ENCODE results near the gene RIBC2.

DNA sequence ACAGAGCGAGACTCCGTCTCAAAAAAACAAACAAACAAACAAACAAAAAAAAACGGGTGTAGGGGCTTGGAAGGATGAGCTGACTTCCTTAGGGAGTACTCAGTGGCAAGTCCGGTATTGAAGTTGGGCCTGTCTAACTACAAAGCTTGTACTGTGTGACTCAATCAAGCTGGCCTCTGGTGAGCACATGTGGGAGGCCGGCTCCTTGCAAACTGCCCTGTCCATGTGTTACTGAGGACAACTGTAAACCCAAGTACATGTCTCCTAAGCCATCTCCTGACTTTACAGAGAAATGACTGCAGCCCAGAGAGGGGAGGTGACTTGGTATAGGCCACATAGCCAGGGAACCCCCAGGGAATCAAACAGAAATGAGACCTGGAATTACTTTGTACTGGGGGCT, 11.6 kb downstream of the RIBC2 start:
- TF ChIP-seq YY1 (IDR thresholded peaks at IDR 0.05; ENCODE audit: low read depth), result no peak
- TF ChIP-seq USF2 (IDR thresholded peaks at IDR 0.05; ENCODE audit: borderline replicate concordance, low read depth, low read length), result no peak
- TF ChIP-seq, protein P1, sequence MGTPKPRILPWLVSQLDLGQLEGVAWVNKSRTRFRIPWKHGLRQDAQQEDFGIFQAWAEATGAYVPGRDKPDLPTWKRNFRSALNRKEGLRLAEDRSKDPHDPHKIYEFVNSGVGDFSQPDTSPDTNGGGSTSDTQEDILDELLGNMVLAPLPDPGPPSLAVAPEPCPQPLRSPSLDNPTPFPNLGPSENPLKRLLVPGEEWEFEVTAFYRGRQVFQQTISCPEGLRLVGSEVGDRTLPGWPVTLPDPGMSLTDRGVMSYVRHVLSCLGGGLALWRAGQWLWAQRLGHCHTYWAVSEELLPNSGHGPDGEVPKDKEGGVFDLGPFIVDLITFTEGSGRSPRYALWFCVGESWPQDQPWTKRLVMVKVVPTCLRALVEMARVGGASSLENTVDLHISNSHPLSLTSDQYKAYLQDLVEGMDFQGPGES (IDR thresholded peaks at IDR 0.05; ENCODE audit: low read depth, low read length), result no peak
- TF ChIP-seq NRF1 (IDR thresholded peaks at IDR 0.05; ENCODE audit: low read depth, low read length), result no peak
- TF ChIP-seq, protein P2, sequence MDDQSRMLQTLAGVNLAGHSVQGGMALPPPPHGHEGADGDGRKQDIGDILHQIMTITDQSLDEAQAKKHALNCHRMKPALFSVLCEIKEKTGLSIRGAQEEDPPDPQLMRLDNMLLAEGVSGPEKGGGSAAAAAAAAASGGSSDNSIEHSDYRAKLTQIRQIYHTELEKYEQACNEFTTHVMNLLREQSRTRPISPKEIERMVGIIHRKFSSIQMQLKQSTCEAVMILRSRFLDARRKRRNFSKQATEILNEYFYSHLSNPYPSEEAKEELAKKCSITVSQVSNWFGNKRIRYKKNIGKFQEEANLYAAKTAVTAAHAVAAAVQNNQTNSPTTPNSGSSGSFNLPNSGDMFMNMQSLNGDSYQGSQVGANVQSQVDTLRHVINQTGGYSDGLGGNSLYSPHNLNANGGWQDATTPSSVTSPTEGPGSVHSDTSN (IDR thresholded peaks at IDR 0.05), result no peak
- no peak for TF ChIP-seq EP300 (IDR thresholded peaks at IDR 0.05; ENCODE audit: borderline replicate concordance in 1 of 2, low read depth in 1 of 2, low read length in 1 of 2)
- no peak for TF ChIP-seq GABPA (IDR thresholded peaks at IDR 0.05; ENCODE audit: low read depth)
- TF ChIP-seq POLR2AphosphoS5 (IDR thresholded peaks at IDR 0.05; ENCODE audit: low read depth, low read length), result no peak
- TF ChIP-seq, protein P3, sequence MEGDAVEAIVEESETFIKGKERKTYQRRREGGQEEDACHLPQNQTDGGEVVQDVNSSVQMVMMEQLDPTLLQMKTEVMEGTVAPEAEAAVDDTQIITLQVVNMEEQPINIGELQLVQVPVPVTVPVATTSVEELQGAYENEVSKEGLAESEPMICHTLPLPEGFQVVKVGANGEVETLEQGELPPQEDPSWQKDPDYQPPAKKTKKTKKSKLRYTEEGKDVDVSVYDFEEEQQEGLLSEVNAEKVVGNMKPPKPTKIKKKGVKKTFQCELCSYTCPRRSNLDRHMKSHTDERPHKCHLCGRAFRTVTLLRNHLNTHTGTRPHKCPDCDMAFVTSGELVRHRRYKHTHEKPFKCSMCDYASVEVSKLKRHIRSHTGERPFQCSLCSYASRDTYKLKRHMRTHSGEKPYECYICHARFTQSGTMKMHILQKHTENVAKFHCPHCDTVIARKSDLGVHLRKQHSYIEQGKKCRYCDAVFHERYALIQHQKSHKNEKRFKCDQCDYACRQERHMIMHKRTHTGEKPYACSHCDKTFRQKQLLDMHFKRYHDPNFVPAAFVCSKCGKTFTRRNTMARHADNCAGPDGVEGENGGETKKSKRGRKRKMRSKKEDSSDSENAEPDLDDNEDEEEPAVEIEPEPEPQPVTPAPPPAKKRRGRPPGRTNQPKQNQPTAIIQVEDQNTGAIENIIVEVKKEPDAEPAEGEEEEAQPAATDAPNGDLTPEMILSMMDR (IDR thresholded peaks at IDR 0.05), result no peak
- TF ChIP-seq, protein P4, sequence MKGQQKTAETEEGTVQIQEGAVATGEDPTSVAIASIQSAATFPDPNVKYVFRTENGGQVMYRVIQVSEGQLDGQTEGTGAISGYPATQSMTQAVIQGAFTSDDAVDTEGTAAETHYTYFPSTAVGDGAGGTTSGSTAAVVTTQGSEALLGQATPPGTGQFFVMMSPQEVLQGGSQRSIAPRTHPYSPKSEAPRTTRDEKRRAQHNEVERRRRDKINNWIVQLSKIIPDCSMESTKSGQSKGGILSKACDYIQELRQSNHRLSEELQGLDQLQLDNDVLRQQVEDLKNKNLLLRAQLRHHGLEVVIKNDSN (IDR thresholded peaks at IDR 0.05; ENCODE audit: borderline replicate concordance, low read depth), result no peak
- no peak for TF ChIP-seq CHD2 (IDR thresholded peaks at IDR 0.05; ENCODE audit: low read length, partially characterized antibody)
- TF ChIP-seq MXI1 (IDR thresholded peaks at IDR 0.05; ENCODE audit: low read depth, low read length), result no peak
- no peak for TF ChIP-seq JUND (IDR thresholded peaks at IDR 0.05)
- TF ChIP-seq MAX (IDR thresholded peaks at IDR 0.05; ENCODE audit: low read depth), result no peak

Data from SK-N-SH (cell line).